Central memory CD8-positive, alpha-beta T cell (primary cell): ENCODE measurements around the gene RAB3C.
A peak's percentile ranks its signal among the peaks of the same experiment; 100 is the strongest.

Source experiments
- ATAC-seq: fragments of 150-1000 bp; cut with Tn5 transposase; replicated peaks from 2 replicates; pipeline ENCODE4 v1.10.0; 2022; ENCODE audit warnings: mild to moderate bottlenecking, moderate FRiP score, moderate number of reproducible peaks; ENCODE audit not compliant: poor library complexity, severe bottlenecking; ENCODE audit errors: extremely low read depth
- DNase-seq, 2 donors: peaks; one replicate each; pipeline ENCODE4 v3.0.0; 2021; ENCODE audit warnings: low spot score in 2 of 2
- H3K27ac Mint-ChIP-seq: one replicate; pipeline ENCODE4 v1.8.0; 2022; ENCODE audit warnings: low read depth, mild to moderate bottlenecking, moderate library complexity, mixed read lengths
- H3K27me3 Mint-ChIP-seq: one replicate; pipeline ENCODE4 v1.8.0; 2022; ENCODE audit warnings: mixed read lengths
- H3K36me3 Mint-ChIP-seq: one replicate; pipeline ENCODE4 v1.8.0; 2022; ENCODE audit warnings: mild to moderate bottlenecking, moderate library complexity, mixed read lengths; ENCODE audit not compliant: insufficient read depth
- H3K4me1 Mint-ChIP-seq: one replicate; pipeline ENCODE4 v1.8.0; 2022; ENCODE audit warnings: mixed read lengths
- H3K4me3 Mint-ChIP-seq: one replicate; pipeline ENCODE4 v1.8.0; 2022; ENCODE audit warnings: mild to moderate bottlenecking, moderate library complexity, mixed read lengths
- H3K9me3 Mint-ChIP-seq: one replicate; pipeline ENCODE4 v1.8.0; 2022; ENCODE audit warnings: mixed read lengths

RAB3C gene

DNA sequence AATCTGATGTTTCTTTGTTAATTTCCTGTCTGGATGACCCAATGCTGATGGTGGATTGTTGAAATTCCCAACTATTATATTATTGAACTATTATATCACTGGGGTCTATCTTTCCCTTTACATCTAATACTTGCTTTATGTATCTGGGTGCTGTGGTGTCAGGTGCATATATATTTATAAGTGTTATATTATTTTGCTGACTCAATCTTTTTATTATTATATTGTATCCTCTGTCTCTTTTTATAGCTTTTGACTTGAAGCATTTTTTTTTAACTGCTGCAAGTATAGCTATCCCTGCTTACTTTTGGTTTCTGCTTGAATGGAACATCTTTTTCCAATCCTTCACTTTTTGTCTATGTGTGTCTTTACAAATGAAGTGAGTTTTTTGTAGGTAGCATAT is 255.9 kb downstream of the RAB3C start:
- H3K4me3 Mint-ChIP-seq, result no peak overlapping the region
- no peak overlapping the region for H3K27ac Mint-ChIP-seq
- no peaks in the 10 kb centered on the region for H3K9me3 Mint-ChIP-seq
- no peaks in the 10 kb centered on the region for H3K4me1 Mint-ChIP-seq
- ATAC-seq (no peak), DNase-seq (no peak)
- peaks cover 39% of the 10 kb centered on the region for H3K27me3 Mint-ChIP-seq
- H3K36me3 Mint-ChIP-seq, result no peaks in the 10 kb centered on the region

DNA sequence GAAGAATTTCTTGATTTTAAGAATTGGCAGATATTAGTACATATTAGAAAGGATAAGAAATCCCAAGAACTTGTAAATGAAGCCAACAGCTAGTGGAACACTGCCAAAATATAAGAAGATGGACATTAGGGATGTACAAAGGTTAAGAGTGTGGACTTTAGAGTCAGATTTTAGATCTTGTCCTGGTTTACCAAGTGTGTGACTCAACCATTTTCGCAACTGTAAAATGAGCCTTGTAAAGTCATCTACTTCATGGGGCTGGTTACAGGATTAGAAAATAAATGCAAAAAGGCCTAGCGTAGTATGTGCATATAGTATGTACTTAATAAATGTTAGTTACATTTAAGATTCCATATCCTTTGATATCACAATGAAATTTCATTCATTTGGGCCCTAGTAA is 260.0 kb downstream of the RAB3C start:
- Mint-ChIP-seq H3K9me3 (no peaks in the 10 kb centered on the region), H3K27me3 (peaks cover 61% of the 10 kb centered on the region), H3K36me3 (no peaks in the 10 kb centered on the region), H3K4me3 (no peak overlapping the region), H3K27ac (no peak overlapping the region), H3K4me1 (no peaks in the 10 kb centered on the region)
- ATAC-seq (no peak), DNase-seq (no peak)

DNA sequence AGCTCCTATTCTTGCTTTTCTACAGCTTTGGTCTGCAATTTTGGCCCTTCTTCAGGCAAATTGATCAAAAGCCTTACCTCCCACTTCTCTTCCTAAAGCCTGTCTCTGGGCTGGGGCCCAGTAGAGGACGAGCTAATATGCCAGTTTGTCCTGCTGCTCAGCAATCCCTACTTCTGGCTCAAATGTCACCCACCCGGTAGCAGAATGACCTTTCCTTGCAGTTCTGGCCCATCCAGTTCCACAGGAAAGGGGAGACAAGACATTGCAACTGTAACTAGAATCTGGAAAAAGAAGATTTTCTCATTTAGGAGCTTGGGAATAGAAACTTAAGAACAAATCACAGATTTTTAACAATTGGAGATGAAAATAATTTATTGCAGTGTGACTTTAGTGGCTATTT is 261.5 kb downstream of the RAB3C start:
- Mint-ChIP-seq H3K36me3 (no peaks in the 10 kb centered on the region), H3K27me3 (peaks cover 61% of the 10 kb centered on the region), H3K4me1 (no peaks in the 10 kb centered on the region), H3K4me3 (no peak overlapping the region), H3K27ac (no peak overlapping the region), H3K9me3 (no peaks in the 10 kb centered on the region)
- no peak for DNase-seq
- ATAC-seq, result no peak

DNA sequence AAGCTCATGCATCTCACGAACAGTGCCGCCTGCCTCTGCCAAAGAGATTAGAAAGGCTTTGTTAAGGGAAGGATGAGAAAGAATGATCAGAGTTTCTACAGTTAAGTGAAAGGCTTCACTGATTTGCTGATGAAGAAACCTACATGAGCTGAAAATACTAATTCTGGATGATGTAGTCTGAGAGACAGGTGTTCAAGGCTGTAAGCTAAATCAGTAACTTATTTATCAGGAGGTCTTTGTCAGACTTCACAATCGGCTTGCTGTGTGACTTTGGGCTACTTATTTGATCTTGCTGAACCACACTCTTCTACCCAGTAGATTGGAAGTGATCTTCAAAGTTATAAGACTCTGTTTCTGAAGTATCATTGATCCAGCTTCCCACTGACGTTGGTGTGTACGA is 264.2 kb downstream of the RAB3C start:
- Mint-ChIP-seq H3K4me1 (no peaks in the 10 kb centered on the region), H3K27me3 (peaks cover 58% of the 10 kb centered on the region), H3K36me3 (no peaks in the 10 kb centered on the region), H3K27ac (no peak overlapping the region), H3K4me3 (no peak overlapping the region), H3K9me3 (no peaks in the 10 kb centered on the region)
- DNase-seq, result no peak
- ATAC-seq, result no peak

DNA sequence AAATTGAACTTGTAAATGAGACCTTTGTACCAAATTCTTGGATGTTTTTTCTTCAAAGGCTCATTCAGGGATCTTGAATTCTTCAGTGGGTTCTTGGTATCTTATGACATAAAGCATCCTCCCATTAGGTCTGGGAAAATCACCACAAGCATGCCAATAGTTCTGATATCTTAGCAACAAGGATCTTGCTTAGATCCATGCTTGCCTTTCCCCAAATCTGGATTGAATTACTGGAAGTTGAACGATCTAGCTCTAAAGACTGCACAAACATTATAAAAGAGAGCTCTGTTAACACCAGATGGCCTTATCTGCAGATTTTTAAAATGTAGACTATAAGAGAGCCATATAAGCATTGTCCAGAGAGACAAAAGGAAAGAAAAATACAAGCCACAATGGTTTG is 266.3 kb downstream of the RAB3C start:
- ATAC-seq, result no peak
- Mint-ChIP-seq H3K27me3 (peaks cover 46% of the 10 kb centered on the region), H3K4me3 (no peak overlapping the region), H3K27ac (no peak overlapping the region), H3K9me3 (no peaks in the 10 kb centered on the region), H3K36me3 (no peaks in the 10 kb centered on the region), H3K4me1 (no peaks in the 10 kb centered on the region)
- no peak for DNase-seq

DNA sequence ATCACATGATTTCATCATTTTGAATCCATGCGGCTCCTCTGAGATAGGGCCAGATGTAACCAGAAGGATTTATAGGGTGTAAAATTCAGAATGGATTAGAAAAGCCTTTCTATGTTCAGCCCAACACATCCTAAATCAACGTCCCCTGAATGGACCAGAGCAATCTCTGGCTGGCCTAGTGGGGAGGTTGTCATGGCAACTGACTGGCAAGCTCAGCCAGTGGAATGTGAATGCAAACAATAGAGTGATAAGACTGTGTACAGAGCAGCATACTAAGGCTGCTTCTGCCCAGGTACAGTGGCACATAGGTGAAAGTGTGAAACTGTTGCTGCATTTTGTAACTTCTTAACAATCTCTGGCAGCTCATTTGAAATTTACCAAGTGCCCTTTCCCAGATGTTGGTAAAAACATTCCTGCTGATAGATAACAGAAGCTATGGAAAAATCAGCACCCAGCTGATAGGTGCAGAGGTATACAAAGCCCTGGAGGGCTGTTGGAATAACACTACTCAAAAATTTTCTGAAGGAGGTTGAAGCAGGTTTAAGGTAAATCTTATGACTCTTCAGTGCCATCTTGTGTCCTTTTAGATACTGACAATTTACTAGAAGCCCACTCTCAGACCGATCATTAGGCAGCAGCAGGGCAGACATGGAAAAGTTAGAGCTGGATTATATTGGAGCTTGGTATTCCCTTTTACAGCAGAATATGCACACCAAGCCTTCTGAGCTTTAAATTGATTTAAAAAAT is 267.2 kb downstream of the RAB3C start:
- H3K4me1 Mint-ChIP-seq, result no peaks in the 10 kb centered on the region
- H3K36me3 Mint-ChIP-seq, result no peaks in the 10 kb centered on the region
- peak; percentile 40 for ATAC-seq
- no peak overlapping the region for H3K27ac Mint-ChIP-seq
- no peaks in the 10 kb centered on the region for H3K9me3 Mint-ChIP-seq
- peaks cover 42% of the 10 kb centered on the region for H3K27me3 Mint-ChIP-seq
- no peak for DNase-seq
- H3K4me3 Mint-ChIP-seq, result no peak overlapping the region

DNA sequence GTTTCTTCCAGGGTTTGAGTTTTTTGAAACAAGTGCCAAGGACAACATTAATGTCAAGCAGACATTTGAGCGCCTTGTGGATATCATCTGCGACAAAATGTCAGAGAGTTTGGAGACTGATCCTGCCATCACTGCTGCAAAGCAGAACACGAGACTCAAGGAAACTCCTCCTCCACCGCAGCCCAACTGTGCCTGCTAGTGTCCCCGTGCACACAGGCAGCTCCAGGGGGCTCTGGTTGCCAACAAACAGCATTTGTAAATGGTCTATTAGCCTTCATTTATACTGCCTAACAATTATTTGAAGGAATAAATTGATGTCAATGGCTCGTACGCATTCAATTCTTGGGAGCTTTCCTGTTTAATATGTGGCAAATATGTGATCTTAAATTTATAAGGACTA is 268.3 kb downstream of the RAB3C start:
- Mint-ChIP-seq H3K27me3 (peaks cover 46% of the 10 kb centered on the region), H3K4me1 (no peaks in the 10 kb centered on the region), H3K27ac (no peak overlapping the region), H3K36me3 (no peaks in the 10 kb centered on the region), H3K9me3 (no peaks in the 10 kb centered on the region), H3K4me3 (no peak overlapping the region)
- DNase-seq, result no peak
- ATAC-seq, result no peak

DNA sequence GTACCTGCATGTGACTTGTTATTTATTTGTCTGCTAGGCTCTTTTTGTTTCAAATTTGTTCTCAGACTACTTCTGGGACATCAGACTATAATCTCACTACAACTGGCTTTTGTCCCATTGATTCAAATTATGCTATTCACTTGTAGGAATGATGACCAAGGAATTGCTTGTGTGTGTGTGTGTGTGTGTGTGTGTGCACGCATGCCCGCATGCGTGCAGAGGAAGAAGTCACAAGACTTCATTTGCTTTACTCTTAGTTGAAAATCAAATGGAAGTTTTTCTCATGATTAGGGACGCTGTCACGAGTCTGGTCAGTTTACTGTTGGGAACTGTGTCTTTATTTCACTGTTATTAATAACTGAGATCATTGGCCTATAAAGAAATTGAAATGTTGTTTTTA is 268.7 kb downstream of the RAB3C start:
- DNase-seq (no peak), ATAC-seq (no peak)
- Mint-ChIP-seq H3K27me3 (peaks cover 46% of the 10 kb centered on the region), H3K4me3 (no peak overlapping the region), H3K4me1 (no peaks in the 10 kb centered on the region), H3K27ac (no peak overlapping the region), H3K36me3 (no peaks in the 10 kb centered on the region), H3K9me3 (no peaks in the 10 kb centered on the region)

DNA sequence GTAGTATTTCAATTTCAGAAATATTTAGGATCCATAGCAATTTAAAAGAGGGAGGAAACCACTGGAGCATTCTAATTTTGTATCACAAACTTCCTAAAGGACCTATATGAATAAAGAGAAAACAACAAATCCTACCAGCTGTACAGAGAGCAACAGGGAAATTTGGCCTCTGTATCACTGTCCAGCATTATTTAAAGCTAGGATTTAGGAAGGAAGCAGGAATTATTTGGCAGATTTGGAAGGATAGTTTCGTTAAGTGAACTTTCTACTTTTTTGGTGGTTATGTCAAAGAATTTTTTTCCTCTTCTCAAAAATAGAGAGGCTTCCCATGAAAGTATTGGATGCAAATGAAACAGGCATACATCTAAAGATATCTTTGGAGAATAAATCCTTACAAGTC is 269.7 kb downstream of the RAB3C start:
- ATAC-seq (no peak), DNase-seq (no peak)
- H3K27me3 Mint-ChIP-seq, result peaks cover 47% of the 10 kb centered on the region
- no peak overlapping the region for H3K27ac Mint-ChIP-seq
- H3K36me3 Mint-ChIP-seq, result no peaks in the 10 kb centered on the region
- H3K9me3 Mint-ChIP-seq, result no peaks in the 10 kb centered on the region
- H3K4me3 Mint-ChIP-seq, result no peak overlapping the region
- no peaks in the 10 kb centered on the region for H3K4me1 Mint-ChIP-seq

DNA sequence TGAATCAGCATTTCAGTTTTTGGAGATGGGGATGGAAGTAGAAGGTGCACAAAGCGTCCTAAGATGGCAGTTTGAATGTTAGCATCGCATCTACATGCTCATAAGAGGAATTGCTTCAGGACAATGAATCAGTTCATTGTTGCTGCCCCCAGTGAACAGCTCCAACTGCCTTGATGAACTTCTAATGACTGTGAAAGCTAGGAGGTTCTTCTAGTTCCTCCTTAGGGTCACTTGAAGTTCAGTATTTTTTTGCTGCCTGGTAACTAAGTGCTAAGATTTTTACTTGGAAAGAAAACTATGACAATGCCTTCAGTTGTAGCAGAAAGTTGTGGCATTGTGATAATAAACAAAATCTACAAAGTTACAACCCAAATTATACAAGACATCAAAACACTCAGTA is 271.6 kb downstream of the RAB3C start:
- ATAC-seq (no peak), DNase-seq (no peak)
- H3K9me3 Mint-ChIP-seq, result no peaks in the 10 kb centered on the region
- no peaks in the 10 kb centered on the region for H3K36me3 Mint-ChIP-seq
- H3K4me1 Mint-ChIP-seq, result no peaks in the 10 kb centered on the region
- H3K27ac Mint-ChIP-seq, result no peak overlapping the region
- H3K27me3 Mint-ChIP-seq, result peaks cover 58% of the 10 kb centered on the region
- no peak overlapping the region for H3K4me3 Mint-ChIP-seq

DNA sequence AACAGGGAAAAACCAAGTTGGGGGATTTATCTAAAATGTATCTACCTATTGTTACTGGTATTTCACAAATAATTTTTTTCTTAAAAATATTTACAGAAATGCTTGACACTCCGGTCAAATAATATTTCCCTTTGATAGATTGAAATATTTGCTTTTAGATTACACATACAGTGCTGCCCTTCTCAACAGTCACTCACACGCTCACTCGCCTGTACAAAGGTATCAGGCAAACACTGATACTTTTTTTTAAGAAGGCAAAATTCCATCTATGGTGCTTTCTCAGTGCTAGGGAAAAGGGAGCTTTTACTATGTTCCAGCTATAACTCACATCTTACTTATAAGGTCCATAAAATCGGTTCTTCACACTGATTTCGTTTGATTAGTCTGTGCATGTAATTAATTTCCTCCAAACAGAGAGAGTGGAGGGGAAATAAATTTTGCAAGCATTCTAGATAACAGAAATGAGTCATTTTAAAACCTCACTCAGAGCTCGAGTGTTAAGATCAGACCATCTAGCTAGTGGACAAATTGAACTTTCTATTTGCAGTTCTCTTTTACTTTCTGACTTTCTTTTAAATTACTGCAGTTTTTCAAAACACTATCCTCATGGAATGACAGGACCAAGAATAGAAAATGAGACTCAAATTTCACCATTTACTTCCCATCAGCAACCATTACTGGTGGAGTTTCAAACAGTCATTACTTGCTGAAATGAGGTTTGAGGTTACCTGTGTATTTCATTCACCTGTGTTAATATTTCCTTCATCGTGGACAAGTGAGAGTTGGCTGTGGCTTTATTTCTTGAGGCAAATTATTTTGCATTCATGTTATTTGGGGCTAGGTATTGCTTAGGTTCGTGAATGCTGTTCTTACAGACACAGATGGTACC is 273.2 kb downstream of the RAB3C start:
- Mint-ChIP-seq H3K4me3 (no peak overlapping the region), H3K9me3 (no peaks in the 10 kb centered on the region), H3K27me3 (peaks cover 48% of the 10 kb centered on the region), H3K4me1 (no peaks in the 10 kb centered on the region), H3K36me3 (no peaks in the 10 kb centered on the region), H3K27ac (no peak overlapping the region)
- ATAC-seq, result no peak
- no peak for DNase-seq

DNA sequence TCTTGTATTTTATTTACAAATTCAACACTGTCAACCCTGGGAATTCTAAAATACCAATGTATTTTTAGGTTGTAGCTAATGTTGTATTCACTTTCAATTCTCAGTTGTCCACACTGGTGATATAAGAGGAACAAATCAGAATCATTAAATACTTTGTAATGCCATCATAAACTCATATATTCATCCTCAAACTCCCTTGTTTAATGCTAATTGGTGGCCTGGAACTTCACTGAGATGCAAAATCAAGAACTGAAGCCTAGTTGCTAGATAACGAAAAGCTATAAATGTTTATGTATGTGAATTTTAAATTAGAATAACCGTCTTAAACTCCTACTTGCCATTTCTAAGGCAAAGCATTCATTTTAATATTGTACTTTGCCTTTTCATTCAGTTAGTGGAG is 274.7 kb downstream of the RAB3C start:
- Mint-ChIP-seq H3K27ac (no peak overlapping the region), H3K4me3 (no peak overlapping the region), H3K36me3 (no peaks in the 10 kb centered on the region), H3K27me3 (peaks cover 33% of the 10 kb centered on the region), H3K9me3 (no peaks in the 10 kb centered on the region), H3K4me1 (no peaks in the 10 kb centered on the region)
- ATAC-seq (no peak), DNase-seq (no peak)

DNA sequence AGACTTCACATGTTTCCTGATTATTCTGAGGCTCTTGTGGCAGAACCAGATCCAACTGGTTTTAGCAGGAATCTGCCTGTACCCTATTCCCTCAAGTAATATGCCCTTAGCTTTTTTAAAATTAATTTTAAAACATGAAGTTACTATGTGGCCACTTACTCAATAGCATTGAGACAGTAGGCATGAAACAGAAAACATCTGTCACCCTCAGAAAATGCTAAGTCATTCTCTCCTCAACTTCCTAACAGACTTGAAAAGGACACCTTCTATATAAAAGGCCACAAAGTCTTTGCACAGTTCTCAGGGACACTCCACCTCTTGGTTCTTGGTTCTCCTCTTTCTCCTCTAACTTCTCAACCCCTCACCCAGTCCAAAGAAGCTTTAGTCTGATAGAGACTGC is 277.8 kb downstream of the RAB3C start:
- H3K9me3 Mint-ChIP-seq, result no peaks in the 10 kb centered on the region
- peaks cover 1% of the 10 kb centered on the region for H3K36me3 Mint-ChIP-seq
- ATAC-seq (no peak), DNase-seq (no peak)
- H3K27me3 Mint-ChIP-seq, result peaks cover 21% of the 10 kb centered on the region
- H3K4me1 Mint-ChIP-seq, result no peaks in the 10 kb centered on the region
- no peak overlapping the region for H3K27ac Mint-ChIP-seq
- no peak overlapping the region for H3K4me3 Mint-ChIP-seq
